ENCODE data around the gene ATR. TPM values are rescaled to one million over a fixed set of nuclear protein-coding genes. Genes with fewer than 3 reads are reported as not detected.
A peak's percentile ranks its signal among the peaks of the same experiment; 100 is the strongest.
"Not testable (repeated sequence)": the region's sequence is repeated elsewhere in the genome, so short reads cannot be mapped to it uniquely, and the experiment has no call there.

ATR gene
- polyA plus RNA-seq, 3 donors = 6.3 to 16.4 (median 6.6) TPM

- DNase-seq; H3K27me3 Mint-ChIP-seq (ENCODE audit: low read depth in 3 of 3); H3K4me1 Mint-ChIP-seq; H3K9me3 ChIP-seq (replicated peaks in 1 of 2; ENCODE audit: control insufficient read depth in 1 of 2, insufficient read depth in 1 of 2, low read length in 2 of 2); H3K4me3 Mint-ChIP-seq; H3K4me1 ChIP-seq (ENCODE audit: control insufficient read depth in 1 of 2, insufficient read depth in 2 of 2, low read length in 2 of 2); H2AFZ ChIP-seq (ENCODE audit: insufficient read depth, low read depth, low read length, poor library complexity, severe bottlenecking); intact Hi-C loops (cut with micrococcal nuclease); H3K27me3 ChIP-seq (ENCODE audit: control insufficient read depth in 2 of 2, insufficient read depth in 2 of 2, low read length in 2 of 2); H3K27ac ChIP-seq (ENCODE audit: low read depth in 1 of 2, low read length in 2 of 2); H3K4me2 ChIP-seq (replicated peaks; ENCODE audit: extremely low read depth, low read length, poor library complexity, severe bottlenecking); H3K9ac ChIP-seq (ENCODE audit: insufficient read depth, low read length, poor library complexity, severe bottlenecking); H3K9me3 Mint-ChIP-seq; H3K4me3 ChIP-seq (replicated peaks in 1 of 3; ENCODE audit: low read depth in 2 of 3, low read length in 3 of 3): not testable (repeated sequence)
- Histone ChIP-seq H4K20me1 (ENCODE audit: insufficient read depth, low read length) (peaks cover 11% of the 10 kb centered on the region), H3K79me2 (ENCODE audit: insufficient read depth, low read length) (peaks cover 58% of the 10 kb centered on the region), H3K36me3 (replicated peaks in 1 of 2; ENCODE audit: control insufficient read depth in 1 of 2, insufficient read depth in 2 of 2, low read length in 2 of 2) (peaks cover 15 to 34% of the 10 kb centered on the region in 2 donors)
- 100% methylated on average over 2 of the region's 3 CpGs for WGBS (ENCODE audit: insufficient coverage)
- peak overlapping the region in 1 of 7 donors; percentile 8 for H3K27ac Mint-ChIP-seq
- peaks cover 31 to 46% of the 10 kb centered on the region in 2 donors for H3K36me3 Mint-ChIP-seq
These were observed 9.1 kb downstream of the ATR start for GRCh38 chr3:142569422-142569821.

- Mint-ChIP-seq H3K4me1 (no peaks in the 10 kb centered on the region), H3K4me3 (no peak overlapping the region), H3K36me3 (peaks cover 37 to 51% of the 10 kb centered on the region in 2 donors), H3K27ac (no peak overlapping the region), H3K9me3 (peaks cover 0 to 3% (median 0%) of the 10 kb centered on the region in 7 donors), H3K27me3 (ENCODE audit: low read depth in 3 of 3) (no peaks in the 10 kb centered on the region)
- Histone ChIP-seq H3K4me2 (replicated peaks; ENCODE audit: extremely low read depth, low read length, poor library complexity, severe bottlenecking) (no peak overlapping the region), H3K79me2 (ENCODE audit: insufficient read depth, low read length) (peaks cover 49% of the 10 kb centered on the region), H3K9me3 (replicated peaks in 1 of 2; ENCODE audit: control insufficient read depth in 1 of 2, insufficient read depth in 1 of 2, low read length in 2 of 2) (no peaks in the 10 kb centered on the region), H3K9ac (ENCODE audit: insufficient read depth, low read length, poor library complexity, severe bottlenecking) (no peak overlapping the region), H3K27ac (ENCODE audit: low read depth in 1 of 2, low read length in 2 of 2) (no peak overlapping the region), H3K4me1 (ENCODE audit: control insufficient read depth in 1 of 2, insufficient read depth in 2 of 2, low read length in 2 of 2) (peaks cover 0 to under 1% of the 10 kb centered on the region in 2 donors), H3K4me3 (replicated peaks in 1 of 3; ENCODE audit: low read depth in 2 of 3, low read length in 3 of 3) (no peak overlapping the region), H2AFZ (ENCODE audit: insufficient read depth, low read depth, low read length, poor library complexity, severe bottlenecking) (no peak overlapping the region), H3K36me3 (replicated peaks in 1 of 2; ENCODE audit: control insufficient read depth in 1 of 2, insufficient read depth in 2 of 2, low read length in 2 of 2) (peaks cover 21 to 43% of the 10 kb centered on the region in 2 donors), H4K20me1 (ENCODE audit: insufficient read depth, low read length) (peaks cover 11% of the 10 kb centered on the region), H3K27me3 (ENCODE audit: control insufficient read depth in 2 of 2, insufficient read depth in 2 of 2, low read length in 2 of 2) (no peaks in the 10 kb centered on the region)
- 98% methylated on average over 21 of the region's 21 CpGs for WGBS (ENCODE audit: insufficient coverage)
- TF ChIP-seq CTCF (IDR thresholded peaks at IDR 0.05) = no peak
- no peak for DNase-seq
- intact Hi-C loops (cut with micrococcal nuclease) = no loop called here
These were observed 10.0 kb downstream of the ATR start for GRCh38 chr3:142568393-142569017.

Data from CD14-positive monocyte (primary cell).